Measurements from ENCODE around the gene SH3BGRL3.
A peak's percentile ranks its signal among the peaks of the same experiment; 100 is the strongest.
"Not testable (repeated sequence)": the region's sequence is repeated elsewhere in the genome, so short reads cannot be mapped to it uniquely, and the experiment has no call there.

The SH3BGRL3 gene

GRCh38 chr1:26279456-26280332, at the start of gene SH3BGRL3:
Gene SH3BGRL3, plus strand, starts transcription at chr1:26280086. Its CDS starts 70 bp downstream, at chr1:26280156.
- peak; percentile 84 for DNase-seq (ENCODE audit: low read depth)

- DNase-seq (ENCODE audit: low read depth), result not testable (repeated sequence)
These were observed 49.2 kb upstream of the SH3BGRL3 start for GRCh38 chr1:26230682-26231081.

- peak; percentile 97 for DNase-seq (ENCODE audit: low read depth)
These were observed 45.8 kb upstream of the SH3BGRL3 start, which contains the start of gene CEP85 for GRCh38 chr1:26233903-26234643. Gene CEP85, plus strand, starts transcription at chr1:26234200. Its CDS starts 5,584 bp downstream, at chr1:26239784.

- DNase-seq (ENCODE audit: low read depth), result peak; percentile 43
These were observed 45.1 kb upstream of the SH3BGRL3 start for GRCh38 chr1:26234644-26235370.

GRCh38 chr1:26237230-26237966, 42.5 kb upstream of the SH3BGRL3 start:
- DNase-seq (ENCODE audit: low read depth), result peak; percentile 15

GRCh38 chr1:26239936-26240335, 40.0 kb upstream of the SH3BGRL3 start:
- DNase-seq (ENCODE audit: low read depth), result no peak

- no peak for DNase-seq (ENCODE audit: low read depth)
These were observed 27.2 kb upstream of the SH3BGRL3 start for GRCh38 chr1:26252718-26253117.

GRCh38 chr1:26254404-26254803, 25.5 kb upstream of the SH3BGRL3 start:
- no peak for DNase-seq (ENCODE audit: low read depth)

- DNase-seq (ENCODE audit: low read depth), result no peak
These were observed 22.7 kb upstream of the SH3BGRL3 start for GRCh38 chr1:26257222-26257621.

- no peak for DNase-seq (ENCODE audit: low read depth)
These were observed 20.9 kb upstream of the SH3BGRL3 start for GRCh38 chr1:26259005-26259404.

- DNase-seq (ENCODE audit: low read depth), result no peak
These were observed 20.3 kb upstream of the SH3BGRL3 start for GRCh38 chr1:26259578-26259977.

- no peak for DNase-seq (ENCODE audit: low read depth)
These were observed 16.7 kb upstream of the SH3BGRL3 start for GRCh38 chr1:26263212-26263611.

- no peak for DNase-seq (ENCODE audit: low read depth)
These were observed 14.5 kb upstream of the SH3BGRL3 start for GRCh38 chr1:26265405-26265804.

- no peak for DNase-seq (ENCODE audit: low read depth)
These were observed 11.3 kb upstream of the SH3BGRL3 start for GRCh38 chr1:26268290-26269197.

GRCh38 chr1:26269198-26269550, 10.7 kb upstream of the SH3BGRL3 start:
- DNase-seq (ENCODE audit: low read depth), result no peak

- peak; percentile 85 for DNase-seq (ENCODE audit: low read depth)
These were observed 5.0 kb upstream of the SH3BGRL3 start for GRCh38 chr1:26274801-26275425.

GRCh38 chr1:26275580-26276431, 4.1 kb upstream of the SH3BGRL3 start:
- DNase-seq (ENCODE audit: low read depth), result peak; percentile 94

GRCh38 chr1:26276432-26276838, 3.5 kb upstream of the SH3BGRL3 start:
- DNase-seq (ENCODE audit: low read depth), result no peak

GRCh38 chr1:26277261-26277661, 2.6 kb upstream of the SH3BGRL3 start:
- no peak for DNase-seq (ENCODE audit: low read depth)
